GM12878 (cell line): ENCODE measurements around the gene NPM3. TPM values are rescaled to one million over a fixed set of nuclear protein-coding genes. Genes with fewer than 3 reads are reported as not detected.

ENCODE experiments used
- ATAC-seq: fragments of 200-7000 bp; cut with Tn5 transposase; 3 replicates; pipeline ENCODE4 v1.9.1; 2020; ENCODE audit warnings: mild to moderate bottlenecking, moderate library complexity
- BruUV-seq: library from RNA; stranded (reverse); fragments of 400-500 nt; replicated peaks from 2 replicates; lab custom pipeline; 2021; lab: Mats Ljungman, UMichigan
- CTCF ChIA-PET: fragments of 300-600 bp; sonication (Branson Sonifier 250); formaldehyde crosslinking; extraction: SDS; loops from one replicate; lab custom pipeline; 2021; ENCODE audit warnings: inconsistent platforms; lab: Yijun Ruan, JAX
- POLR2A ChIA-PET: fragments of 350-600 bp; formaldehyde crosslinking; extraction: SDS; loops from one replicate; lab custom pipeline; 2021; ENCODE audit warnings: inconsistent platforms; lab: Charles Lee
- RAD21 ChIA-PET: fragments of 300-600 bp; sonication (Branson Sonifier 250); formaldehyde crosslinking; loops from one replicate; lab custom pipeline; 2023; ENCODE audit warnings: antibody characterized with exemption; ENCODE audit not compliant: unreplicated experiment; lab: Charles Lee
- SMC1A ChIA-PET: fragments of 300-600 bp; sonication (Branson Sonifier 250); formaldehyde crosslinking; loops from one replicate; lab custom pipeline; 2023; ENCODE audit not compliant: unreplicated experiment, uncharacterized antibody; lab: Charles Lee
- DNase-seq: peaks from one replicate; pipeline ENCODE4 v3.0.0-alpha.2; 2011; ENCODE audit warnings: low read depth, low spot score
- FAIRE-seq: peaks from 3 replicates; lab custom pipeline; 2011; peaks lifted over from hg19 to GRCh38; lab: Jason Lieb, UNC
- H2AFZ ChIP-seq: 2 replicates; pipeline ENCODE4 v1.6.0; 2011; ENCODE audit warnings: low read depth, low read length, control low read depth; ENCODE audit not compliant: control insufficient read depth
- H3K27ac ChIP-seq: 2 replicates; pipeline ENCODE4 v1.5.1; 2011; ENCODE audit warnings: control low read depth; ENCODE audit not compliant: control insufficient read depth, insufficient read depth
- H3K27me3 ChIP-seq, 2 experiments: replicated peaks in 1 of 2; 2 replicates each; pipeline versions ENCODE4 v1.6.0 to v1.6.1; 2011; ENCODE audit warnings: low read length in 1 of 2; ENCODE audit not compliant: control insufficient read depth in 2 of 2, insufficient read depth in 2 of 2
- H3K36me3 ChIP-seq, 2 experiments: 2 replicates each; pipeline ENCODE4 v1.5.1; 2011; ENCODE audit warnings: low read length in 1 of 2; ENCODE audit not compliant: control insufficient read depth in 2 of 2, insufficient read depth in 2 of 2
- H3K4me1 ChIP-seq: 2 replicates; pipeline ENCODE4 v1.6.1; 2011; ENCODE audit warnings: mild to moderate bottlenecking, low read length, moderate library complexity, mixed read lengths; ENCODE audit not compliant: control insufficient read depth, insufficient read depth
- H3K4me2 ChIP-seq: 2 replicates; pipeline ENCODE4 v1.6.0; 2011; ENCODE audit warnings: control low read depth; ENCODE audit not compliant: control insufficient read depth, insufficient read depth
- H3K4me3 ChIP-seq: fragments of 200-600 bp; sonication (generic); 2 replicates; pipeline ENCODE4 v1.5.1; 2016
- H3K79me2 ChIP-seq: 2 replicates; pipeline ENCODE4 v1.6.0; 2011; ENCODE audit warnings: low read length; ENCODE audit not compliant: control insufficient read depth, insufficient read depth
- H3K9ac ChIP-seq: 2 replicates; pipeline ENCODE4 v1.8.0; 2011; ENCODE audit warnings: low read length, control low read depth, mixed read lengths; ENCODE audit not compliant: control insufficient read depth, insufficient read depth
- H3K9me3 ChIP-seq: replicated peaks from 3 replicates; pipeline ENCODE4 v1.5.1; 2011; ENCODE audit warnings: mild to moderate bottlenecking, low read length; ENCODE audit not compliant: control insufficient read depth, insufficient read depth
- H4K20me1 ChIP-seq: 2 replicates; pipeline ENCODE4 v1.6.0; 2011; ENCODE audit not compliant: control insufficient read depth, insufficient read depth
- CREB1 ChIP-seq: IDR thresholded peaks from 2 replicates; pipeline ENCODE4 v1.6.1; 2012; ENCODE audit warnings: low read depth, mild to moderate bottlenecking, inconsistent platforms
- KDM1A ChIP-seq: fragments of 200-600 bp; sonication (generic); IDR thresholded peaks from 2 replicates; pipeline ENCODE4 v1.6.1; 2016; ENCODE audit warnings: borderline replicate concordance
- NR2F1 ChIP-seq: fragments of 450-650 bp; conservative IDR thresholded peaks from 2 replicates; pipeline ENCODE4 v1.6.1; 2017; ENCODE audit warnings: mild to moderate bottlenecking
- PAX5 ChIP-seq: IDR thresholded peaks from 2 replicates; pipeline ENCODE4 v1.6.1; 2011; ENCODE audit warnings: low read depth, low read length, borderline replicate concordance
- SRF ChIP-seq, 2 experiments: IDR thresholded peaks; 2 replicates each; pipeline ENCODE4 v1.6.1; 2011; ENCODE audit warnings: low read depth in 2 of 2, low read length in 2 of 2, mild to moderate bottlenecking in 1 of 2, moderate library complexity in 1 of 2
- SUZ12 ChIP-seq: fragments of 200-600 bp; sonication (generic); IDR thresholded peaks from one replicate; pipeline ENCODE4 v1.6.1; 2018; ENCODE audit warnings: antibody characterized with exemption, mild to moderate bottlenecking; ENCODE audit not compliant: unreplicated experiment
- ZNF24 ChIP-seq: fragments of 450-650 bp; IDR thresholded peaks from 2 replicates; pipeline ENCODE4 v1.6.1; 2017; ENCODE audit warnings: antibody characterized with exemption, mild to moderate bottlenecking
- ZNF622 ChIP-seq: fragments of 450-650 bp; IDR thresholded peaks from 2 replicates; pipeline ENCODE4 v1.6.1; 2017; ENCODE audit warnings: mild to moderate bottlenecking, inconsistent platforms
- WGBS: methylation state at CpG from one replicate; pipeline ENCODE4 v1.1.6; 2016; ENCODE audit warnings: low lambda C conversion rate; ENCODE audit not compliant: insufficient replicate concordance, insufficient coverage; ENCODE audit errors: missing lambda C conversion rate; 5-methylcytosine and 5-hydroxymethylcytosine counted together
- in situ Hi-C: fragments of 300-500 bp; cut with MboI; formaldehyde crosslinking; loops from 9 replicates; pipeline ENCODE4 v1.14.3; 2018; ENCODE audit warnings: mixed read lengths
- intact Hi-C: fragments of 100-400 bp; cut with micrococcal nuclease; formaldehyde crosslinking; loops from one replicate; pipeline ENCODE4 v1.14.2; 2022; ENCODE audit not compliant: unreplicated experiment
- polyA plus RNA-seq, 11 experiments: library from polyadenylated mRNA; depleted of rRNA in 4 of 11; unstranded in 6 of 11; stranded (reverse) in 5 of 11; fragments of >200 nt; fragmentation: Nextera tagmentation in 4 of 11; fragmentation: Illumina TruSeq in 1 of 11; extraction: Ambion mirVana in 4 of 11; extraction: Trizol in 1 of 11; gene quantifications; 1 replicate in 1 of 11; 2 replicates in 10 of 11; pipeline versions ENCODE4 v1.2.1 to v1.2.3, GENCODE V29; 2011 to 2016; ENCODE audit warnings: inconsistent platforms in 2 of 11, missing spikeins in 2 of 11, low read depth in 1 of 11
- total RNA-seq, 4 experiments: library from RNA; depleted of rRNA in 3 of 4; stranded (reverse); fragments of >200 nt in 3 of 4; fragmentation: Illumina TruSeq in 1 of 4; extraction: Trizol in 1 of 4; gene quantifications; 2 replicates each; pipeline versions ENCODE4 v1.2.1 to v1.2.3, GENCODE V29; 2013 to 2021
- TF ChIP-seq, protein P1 (sequence below): fragments of 150-350 bp; IDR thresholded peaks from 2 replicates; pipeline ENCODE4 v1.6.1; 2014; ENCODE audit warnings: mild to moderate bottlenecking, low read depth, low read length
- TF ChIP-seq, protein P2 (sequence below): fragments of 450-650 bp; IDR thresholded peaks from 2 replicates; pipeline ENCODE4 v1.6.1; 2017; ENCODE audit warnings: mild to moderate bottlenecking, moderate library complexity
- TF ChIP-seq, protein P3 (sequence below): fragments of 450-650 bp; IDR thresholded peaks from 2 replicates; pipeline ENCODE4 v1.6.1; 2017; ENCODE audit warnings: low read depth, mild to moderate bottlenecking, moderate library complexity
- TF ChIP-seq, protein P4 (sequence below): IDR thresholded peaks from 2 replicates; pipeline ENCODE4 v1.6.1; 2011; ENCODE audit warnings: borderline replicate concordance, low read depth, mild to moderate bottlenecking, moderate library complexity, low read length; ENCODE audit not compliant: insufficient read depth, poor library complexity, severe bottlenecking

The NPM3 gene
- total and polyA plus RNA-seq, 10 of the 15 experiments (the other 5 are each of a cell fraction or from before 2014, with no cell fraction given), result 13.0 to 171 (median 93.3) TPM

DNA sequence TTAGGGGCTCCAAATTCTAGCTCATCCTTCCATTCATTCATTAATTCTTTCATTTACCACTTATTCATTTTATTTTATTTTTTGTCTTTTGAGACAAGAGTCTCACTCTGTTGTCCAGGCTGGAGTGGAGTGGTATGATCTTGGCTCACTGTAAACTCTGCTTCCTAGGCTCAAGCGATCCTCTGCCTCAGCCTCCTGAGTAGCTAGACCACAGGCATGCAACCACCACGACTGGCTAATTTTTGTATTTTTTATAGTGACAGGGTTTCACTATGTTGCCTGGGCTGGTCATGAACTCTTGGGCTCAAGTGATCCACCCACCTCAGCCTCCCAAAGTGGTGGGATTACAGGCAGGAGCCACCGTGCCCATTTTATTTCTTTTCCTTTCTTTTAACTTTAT is 39.0 kb downstream of the NPM3 start (continued):
- TF ChIP-seq, protein P1, sequence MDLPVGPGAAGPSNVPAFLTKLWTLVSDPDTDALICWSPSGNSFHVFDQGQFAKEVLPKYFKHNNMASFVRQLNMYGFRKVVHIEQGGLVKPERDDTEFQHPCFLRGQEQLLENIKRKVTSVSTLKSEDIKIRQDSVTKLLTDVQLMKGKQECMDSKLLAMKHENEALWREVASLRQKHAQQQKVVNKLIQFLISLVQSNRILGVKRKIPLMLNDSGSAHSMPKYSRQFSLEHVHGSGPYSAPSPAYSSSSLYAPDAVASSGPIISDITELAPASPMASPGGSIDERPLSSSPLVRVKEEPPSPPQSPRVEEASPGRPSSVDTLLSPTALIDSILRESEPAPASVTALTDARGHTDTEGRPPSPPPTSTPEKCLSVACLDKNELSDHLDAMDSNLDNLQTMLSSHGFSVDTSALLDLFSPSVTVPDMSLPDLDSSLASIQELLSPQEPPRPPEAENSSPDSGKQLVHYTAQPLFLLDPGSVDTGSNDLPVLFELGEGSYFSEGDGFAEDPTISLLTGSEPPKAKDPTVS, result no peak

DNA sequence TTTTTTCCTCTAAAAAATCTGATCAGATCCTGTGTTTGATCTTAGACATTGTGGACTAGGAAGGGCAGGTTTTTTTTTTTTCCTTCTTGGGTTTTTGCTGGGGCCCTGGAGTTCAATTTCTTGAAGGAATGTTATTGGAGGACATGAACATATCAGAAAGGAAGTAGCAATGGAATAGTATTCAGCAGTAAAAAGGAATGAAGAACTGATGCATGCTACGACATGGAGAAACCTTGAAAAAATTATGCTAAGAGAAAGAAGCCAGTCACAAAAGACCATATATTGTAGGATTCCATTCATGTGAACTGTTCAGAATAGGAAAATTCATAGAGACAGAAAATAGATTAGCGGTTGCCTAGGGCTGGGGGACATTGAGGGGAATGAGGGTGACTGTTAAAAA is 41.3 kb downstream of the NPM3 start:
- Histone ChIP-seq H3K27ac (no peak overlapping the region), H3K4me2 (no peak overlapping the region), H3K27me3 (no peaks in the 10 kb centered on the region; a peak in 1 of 4 replicates), H3K36me3 (no peaks in the 10 kb centered on the region), H3K9ac (no peak overlapping the region), H2AFZ (no peak overlapping the region), H3K79me2 (no peaks in the 10 kb centered on the region), H4K20me1 (no peaks in the 10 kb centered on the region), H3K9me3 (no peaks in the 10 kb centered on the region), H3K4me3 (no peak overlapping the region), H3K4me1 (no peaks in the 10 kb centered on the region)
- in situ Hi-C loops, result no loop called here
- ATAC-seq (no peak), DNase-seq (no peak), FAIRE-seq (no peak)
- CTCF ChIA-PET, result interaction anchor here (0.8 kb wide), 1 partner anchor 645 kb away, joined by 3 read pairs; no protein-coding TSS in a partner anchor
- RAD21 ChIA-PET, result interaction anchor here (0.7 kb wide), 1 partner anchor 142 kb away, joined by 3 read pairs; no protein-coding TSS in a partner anchor
- SMC1A ChIA-PET, result interaction anchor here (0.7 to 1.8 kb wide), 2 partner anchors 23 to 139 kb away, joined by 3 read pairs; no protein-coding TSS in a partner anchor
- POLR2A ChIA-PET, result interaction anchor here (0.6 kb wide), 1 partner anchor 20 kb away, joined by 3 read pairs; no protein-coding TSS in a partner anchor
- WGBS, result 21% methylated on average over 2 of the region's 2 CpGs
- intact Hi-C loops, result no loop called here
- no TSS peak for BruUV-seq
- TF ChIP-seq CREB1 (no peak), ZNF622 (no peak), SRF (IDR thresholded peaks at IDR 0.05; ENCODE audit: low read depth in 2 of 2, low read length in 2 of 2) (no peak), NR2F1 (no peak), PAX5 (no peak), SUZ12 (no peak), KDM1A (no peak), ZNF24 (no peak)
- TF ChIP-seq, protein P2, sequence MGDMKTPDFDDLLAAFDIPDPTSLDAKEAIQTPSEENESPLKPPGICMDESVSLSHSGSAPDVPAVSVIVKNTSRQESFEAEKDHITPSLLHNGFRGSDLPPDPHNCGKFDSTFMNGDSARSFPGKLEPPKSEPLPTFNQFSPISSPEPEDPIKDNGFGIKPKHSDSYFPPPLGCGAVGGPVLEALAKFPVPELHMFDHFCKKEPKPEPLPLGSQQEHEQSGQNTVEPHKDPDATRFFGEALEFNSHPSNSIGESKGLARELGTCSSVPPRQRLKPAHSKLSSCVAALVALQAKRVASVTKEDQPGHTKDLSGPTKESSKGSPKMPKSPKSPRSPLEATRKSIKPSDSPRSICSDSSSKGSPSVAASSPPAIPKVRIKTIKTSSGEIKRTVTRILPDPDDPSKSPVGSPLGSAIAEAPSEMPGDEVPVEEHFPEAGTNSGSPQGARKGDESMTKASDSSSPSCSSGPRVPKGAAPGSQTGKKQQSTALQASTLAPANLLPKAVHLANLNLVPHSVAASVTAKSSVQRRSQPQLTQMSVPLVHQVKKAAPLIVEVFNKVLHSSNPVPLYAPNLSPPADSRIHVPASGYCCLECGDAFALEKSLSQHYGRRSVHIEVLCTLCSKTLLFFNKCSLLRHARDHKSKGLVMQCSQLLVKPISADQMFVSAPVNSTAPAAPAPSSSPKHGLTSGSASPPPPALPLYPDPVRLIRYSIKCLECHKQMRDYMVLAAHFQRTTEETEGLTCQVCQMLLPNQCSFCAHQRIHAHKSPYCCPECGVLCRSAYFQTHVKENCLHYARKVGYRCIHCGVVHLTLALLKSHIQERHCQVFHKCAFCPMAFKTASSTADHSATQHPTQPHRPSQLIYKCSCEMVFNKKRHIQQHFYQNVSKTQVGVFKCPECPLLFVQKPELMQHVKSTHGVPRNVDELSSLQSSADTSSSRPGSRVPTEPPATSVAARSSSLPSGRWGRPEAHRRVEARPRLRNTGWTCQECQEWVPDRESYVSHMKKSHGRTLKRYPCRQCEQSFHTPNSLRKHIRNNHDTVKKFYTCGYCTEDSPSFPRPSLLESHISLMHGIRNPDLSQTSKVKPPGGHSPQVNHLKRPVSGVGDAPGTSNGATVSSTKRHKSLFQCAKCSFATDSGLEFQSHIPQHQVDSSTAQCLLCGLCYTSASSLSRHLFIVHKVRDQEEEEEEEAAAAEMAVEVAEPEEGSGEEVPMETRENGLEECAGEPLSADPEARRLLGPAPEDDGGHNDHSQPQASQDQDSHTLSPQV, result no peak
- TF ChIP-seq, protein P3, sequence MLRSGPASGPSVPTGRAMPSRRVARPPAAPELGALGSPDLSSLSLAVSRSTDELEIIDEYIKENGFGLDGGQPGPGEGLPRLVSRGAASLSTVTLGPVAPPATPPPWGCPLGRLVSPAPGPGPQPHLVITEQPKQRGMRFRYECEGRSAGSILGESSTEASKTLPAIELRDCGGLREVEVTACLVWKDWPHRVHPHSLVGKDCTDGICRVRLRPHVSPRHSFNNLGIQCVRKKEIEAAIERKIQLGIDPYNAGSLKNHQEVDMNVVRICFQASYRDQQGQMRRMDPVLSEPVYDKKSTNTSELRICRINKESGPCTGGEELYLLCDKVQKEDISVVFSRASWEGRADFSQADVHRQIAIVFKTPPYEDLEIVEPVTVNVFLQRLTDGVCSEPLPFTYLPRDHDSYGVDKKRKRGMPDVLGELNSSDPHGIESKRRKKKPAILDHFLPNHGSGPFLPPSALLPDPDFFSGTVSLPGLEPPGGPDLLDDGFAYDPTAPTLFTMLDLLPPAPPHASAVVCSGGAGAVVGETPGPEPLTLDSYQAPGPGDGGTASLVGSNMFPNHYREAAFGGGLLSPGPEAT, result no peak
- TF ChIP-seq, protein P4, sequence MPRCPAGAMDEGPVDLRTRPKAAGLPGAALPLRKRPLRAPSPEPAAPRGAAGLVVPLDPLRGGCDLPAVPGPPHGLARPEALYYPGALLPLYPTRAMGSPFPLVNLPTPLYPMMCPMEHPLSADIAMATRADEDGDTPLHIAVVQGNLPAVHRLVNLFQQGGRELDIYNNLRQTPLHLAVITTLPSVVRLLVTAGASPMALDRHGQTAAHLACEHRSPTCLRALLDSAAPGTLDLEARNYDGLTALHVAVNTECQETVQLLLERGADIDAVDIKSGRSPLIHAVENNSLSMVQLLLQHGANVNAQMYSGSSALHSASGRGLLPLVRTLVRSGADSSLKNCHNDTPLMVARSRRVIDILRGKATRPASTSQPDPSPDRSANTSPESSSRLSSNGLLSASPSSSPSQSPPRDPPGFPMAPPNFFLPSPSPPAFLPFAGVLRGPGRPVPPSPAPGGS, result no peak
